HG02852 (cell line): Measurements from ENCODE around the gene GRK5.

Experiments
- ATAC-seq: cut with Tn5 transposase; IDR thresholded peaks from one replicate; pipeline ENCODE4 v1.9.1; 2021; ENCODE audit warnings: mild to moderate bottlenecking, moderate library complexity; ENCODE audit not compliant: unreplicated experiment

Gene GRK5

GRCh38 chr10:119355930-119356329, 148.6 kb downstream of the GRK5 start:
- no peak for ATAC-seq

DNA sequence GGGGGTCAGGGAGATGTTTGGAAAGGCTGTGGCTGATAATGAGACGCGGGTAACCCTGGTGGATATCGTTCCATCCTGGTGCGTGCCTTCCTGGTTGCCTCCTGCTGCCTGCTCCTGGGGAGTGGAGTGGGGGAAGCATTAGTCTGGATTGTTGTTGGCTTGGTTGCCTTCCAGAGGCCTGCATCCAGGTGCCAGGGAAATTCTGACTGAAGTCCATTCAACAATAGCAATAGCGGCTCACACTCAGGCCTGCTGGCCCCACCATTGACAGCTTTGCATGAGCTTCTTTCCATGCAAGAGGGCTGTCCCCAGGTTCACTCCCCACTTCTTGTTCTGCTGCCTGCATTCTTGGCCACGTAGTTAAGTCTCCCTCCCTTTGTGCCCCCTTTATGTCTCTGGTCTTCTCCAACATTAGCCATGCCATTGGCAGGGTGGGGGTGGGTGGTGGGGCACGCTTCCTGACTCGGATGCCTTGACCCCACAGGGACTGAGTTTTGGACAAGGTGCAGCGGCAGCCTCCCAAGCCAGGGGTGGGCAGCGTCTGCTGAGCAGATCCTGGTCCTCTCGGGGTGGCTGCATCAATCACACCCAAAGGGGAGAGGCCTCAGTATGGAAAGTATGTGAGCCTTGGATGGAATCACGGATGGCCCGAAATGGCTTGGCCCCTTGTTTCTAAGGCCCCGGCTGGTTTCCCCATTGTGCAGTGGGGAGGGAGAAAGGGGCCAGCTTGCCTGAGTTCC, 150.2 kb downstream of the GRK5 start:
- ATAC-seq, result no peak

DNA sequence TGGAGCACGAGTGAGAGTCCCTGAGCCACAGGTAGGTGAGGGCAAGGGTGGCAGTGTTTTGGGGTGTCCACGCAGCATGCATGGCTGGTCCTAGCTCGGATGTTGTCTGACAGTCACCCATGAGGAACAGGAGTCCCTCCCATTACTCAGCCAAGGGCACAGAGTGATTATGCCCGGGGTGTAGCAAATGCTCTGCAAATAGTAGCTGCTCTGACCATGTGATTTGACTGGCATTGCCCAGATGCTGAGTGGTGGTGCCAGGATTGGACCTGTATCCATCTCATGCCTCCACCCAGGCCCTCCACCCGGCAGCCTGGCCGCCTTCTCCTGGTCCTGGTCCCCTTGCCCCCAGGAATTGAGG, 150.8 kb downstream of the GRK5 start:
- no peak for ATAC-seq

- ATAC-seq, result no peak
Measured at GRCh38 chr10:119358567-119358966, 151.2 kb downstream of the GRK5 start.

DNA sequence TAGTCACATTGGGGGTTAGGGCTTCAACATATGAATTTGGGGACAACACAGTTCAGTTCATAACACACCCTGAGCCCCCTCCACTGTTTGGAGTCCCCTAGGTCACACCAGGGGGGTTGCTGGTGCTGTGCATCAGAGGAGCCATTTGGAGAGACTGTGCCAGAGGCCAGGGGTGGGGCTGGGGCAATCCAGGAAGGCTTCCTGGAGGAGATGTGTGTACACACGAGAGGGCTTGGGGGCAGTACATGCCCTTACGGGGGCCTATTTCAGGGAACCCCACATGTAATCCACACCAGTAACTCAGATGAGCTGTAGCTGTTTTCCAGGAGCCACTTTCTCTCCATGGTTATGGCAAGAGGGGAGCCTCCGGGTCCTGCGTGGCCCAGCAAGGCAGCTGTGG, 151.7 kb downstream of the GRK5 start:
- no peak for ATAC-seq

DNA sequence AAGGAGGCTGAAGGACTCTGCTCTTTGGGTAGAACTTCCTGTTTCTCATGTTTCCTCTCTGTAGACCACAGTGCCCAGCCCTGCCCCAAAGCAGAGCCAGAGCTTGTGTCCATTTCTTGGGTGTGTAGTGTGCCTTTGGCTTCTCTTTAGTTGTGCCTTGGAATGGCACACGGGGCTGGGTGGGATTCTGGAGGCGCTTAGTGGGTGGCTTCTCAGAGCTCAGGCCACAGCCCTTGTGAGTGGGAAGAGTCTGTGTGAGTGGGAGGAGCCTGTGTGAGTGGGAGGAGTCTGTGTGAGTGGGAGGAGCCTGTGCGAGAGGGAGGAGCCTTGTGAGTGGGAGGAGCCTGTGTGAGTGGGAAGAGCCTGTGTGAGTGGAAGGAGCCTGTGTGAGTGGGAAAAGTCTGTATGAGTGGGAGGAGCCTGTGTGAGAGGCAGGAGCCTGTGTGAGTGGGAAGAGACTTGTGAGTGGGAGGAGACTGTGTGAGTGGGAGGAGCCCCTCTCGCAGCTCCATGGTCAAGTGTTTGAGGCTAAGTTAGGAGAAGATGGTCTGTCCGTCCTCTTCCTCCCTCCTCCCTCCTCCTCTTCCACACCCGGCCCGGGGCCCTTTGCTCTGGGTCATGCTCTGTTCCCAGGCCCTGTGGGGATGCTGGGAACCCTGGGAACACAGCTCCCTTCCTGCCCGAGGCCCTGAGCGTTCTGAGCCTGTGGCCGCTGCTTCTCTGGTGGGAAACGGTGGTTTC, 153.0 kb downstream of the GRK5 start:
- ATAC-seq, result no peak

GRCh38 chr10:119361037-119361436, 153.7 kb downstream of the GRK5 start:
- ATAC-seq, result no peak

GRCh38 chr10:119362122-119362521, 154.8 kb downstream of the GRK5 start:
- ATAC-seq, result no peak

- no peak for ATAC-seq
Measured at GRCh38 chr10:119364645-119365600, 157.6 kb downstream of the GRK5 start.

DNA sequence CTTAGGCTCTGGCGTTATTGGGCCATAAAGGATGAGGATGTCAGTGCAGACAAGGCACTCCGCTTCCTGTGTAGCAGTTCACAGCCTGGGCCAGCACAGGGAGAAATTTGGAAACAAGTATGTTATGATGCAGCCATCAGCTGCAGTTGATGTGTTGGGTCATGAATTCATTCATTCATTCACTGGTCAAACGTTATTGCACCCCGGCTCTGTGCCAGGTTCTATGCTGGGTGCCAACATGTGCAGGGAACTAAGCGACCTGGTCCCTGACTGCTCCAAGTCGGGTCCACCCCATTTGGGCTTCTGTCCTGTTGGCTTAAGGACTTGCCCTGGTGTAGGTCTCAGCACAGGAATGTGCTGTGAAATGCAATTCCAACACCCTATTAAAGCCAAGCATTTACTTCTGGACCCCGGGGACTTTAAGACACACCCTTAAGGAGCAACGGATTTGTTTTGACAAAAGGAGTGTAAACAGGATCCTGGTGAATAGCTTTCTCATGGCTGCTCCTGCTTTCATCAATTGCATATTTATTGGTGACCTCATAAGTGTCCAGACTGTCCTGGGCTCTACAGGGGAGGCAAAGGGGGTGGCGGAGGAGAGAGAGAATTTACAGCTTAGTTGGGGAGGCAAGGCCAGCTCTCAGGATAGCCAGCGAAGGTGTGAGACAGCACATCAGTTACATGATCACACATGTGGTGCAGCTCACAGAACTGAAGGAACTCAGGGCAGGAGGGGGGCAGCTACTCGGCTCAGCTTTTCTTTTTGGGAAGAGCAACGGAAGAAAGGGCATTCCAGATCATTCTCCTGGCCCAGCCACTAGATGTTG, 158.6 kb downstream of the GRK5 start:
- no peak for ATAC-seq

- ATAC-seq, result no peak
Measured at GRCh38 chr10:119367841-119368549, 160.6 kb downstream of the GRK5 start.

- ATAC-seq, result no peak
Measured at GRCh38 chr10:119368581-119368980, 161.2 kb downstream of the GRK5 start.

GRCh38 chr10:119368991-119369869, 161.9 kb downstream of the GRK5 start:
- ATAC-seq, result peak; percentile 62

DNA sequence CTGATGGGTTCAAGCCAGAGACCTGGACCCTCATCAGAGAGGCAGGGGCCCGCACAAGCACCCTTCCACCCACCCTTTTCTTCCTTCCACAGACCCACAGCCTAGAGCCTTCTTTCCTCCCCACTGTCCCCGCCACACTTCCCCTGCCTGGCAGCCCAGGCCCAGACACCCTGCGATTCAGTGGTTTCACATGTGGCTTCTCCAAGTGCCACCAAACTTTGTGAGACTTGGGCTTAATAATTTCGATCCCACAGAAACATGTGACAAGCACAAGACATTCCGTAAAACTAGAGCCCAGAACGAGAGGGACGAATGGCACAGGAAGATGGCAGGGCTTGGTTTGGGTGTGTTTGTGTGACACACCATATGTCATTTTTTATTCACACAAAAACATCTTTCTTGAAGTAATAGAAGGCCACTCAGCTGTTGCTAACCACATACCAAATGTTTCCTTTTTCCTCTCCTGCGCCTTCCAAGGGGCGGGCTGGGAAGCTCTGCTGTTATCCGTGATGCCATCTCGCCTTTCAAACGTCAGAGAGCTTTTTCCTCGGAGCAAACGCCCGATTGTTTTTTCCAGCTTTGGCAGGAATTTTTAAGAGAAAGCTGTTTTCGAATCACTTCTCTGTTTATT, 162.9 kb downstream of the GRK5 start:
- ATAC-seq, result no peak

DNA sequence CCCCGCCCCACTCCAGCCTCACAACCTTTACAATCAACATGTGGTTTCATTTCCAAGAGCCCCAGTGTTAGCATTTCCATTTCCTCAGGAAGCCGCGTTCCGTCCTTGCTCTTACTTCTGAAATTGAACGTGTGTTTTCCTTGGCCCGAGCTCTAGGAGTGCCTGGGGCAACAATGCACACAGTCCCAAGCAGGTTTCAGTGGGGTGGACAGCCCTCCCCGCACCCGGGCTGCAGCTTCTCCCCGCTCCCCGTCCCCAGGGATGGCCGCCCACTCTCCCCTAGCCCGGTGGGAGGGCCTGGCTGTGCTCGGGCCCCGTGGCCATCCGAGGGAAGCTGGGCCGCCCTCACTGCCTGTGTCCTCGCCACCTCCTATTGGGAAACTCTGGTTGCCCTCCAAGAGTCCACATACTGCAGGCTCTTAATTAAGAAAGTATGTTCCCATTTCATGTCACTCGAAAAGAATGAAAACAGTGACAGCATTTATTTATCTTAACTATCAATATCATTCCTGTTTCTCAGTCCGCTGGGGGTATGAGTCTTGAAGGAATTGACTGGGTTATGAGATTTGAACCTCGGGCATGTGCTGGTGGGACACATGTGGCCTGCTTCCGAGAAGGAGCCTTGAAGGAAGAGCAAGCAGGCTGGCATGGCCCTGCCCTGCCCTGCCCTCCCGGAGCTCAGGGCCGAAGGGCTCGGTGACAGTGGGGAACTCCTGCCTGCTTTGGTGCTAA, 163.8 kb downstream of the GRK5 start:
- no peak for ATAC-seq

DNA sequence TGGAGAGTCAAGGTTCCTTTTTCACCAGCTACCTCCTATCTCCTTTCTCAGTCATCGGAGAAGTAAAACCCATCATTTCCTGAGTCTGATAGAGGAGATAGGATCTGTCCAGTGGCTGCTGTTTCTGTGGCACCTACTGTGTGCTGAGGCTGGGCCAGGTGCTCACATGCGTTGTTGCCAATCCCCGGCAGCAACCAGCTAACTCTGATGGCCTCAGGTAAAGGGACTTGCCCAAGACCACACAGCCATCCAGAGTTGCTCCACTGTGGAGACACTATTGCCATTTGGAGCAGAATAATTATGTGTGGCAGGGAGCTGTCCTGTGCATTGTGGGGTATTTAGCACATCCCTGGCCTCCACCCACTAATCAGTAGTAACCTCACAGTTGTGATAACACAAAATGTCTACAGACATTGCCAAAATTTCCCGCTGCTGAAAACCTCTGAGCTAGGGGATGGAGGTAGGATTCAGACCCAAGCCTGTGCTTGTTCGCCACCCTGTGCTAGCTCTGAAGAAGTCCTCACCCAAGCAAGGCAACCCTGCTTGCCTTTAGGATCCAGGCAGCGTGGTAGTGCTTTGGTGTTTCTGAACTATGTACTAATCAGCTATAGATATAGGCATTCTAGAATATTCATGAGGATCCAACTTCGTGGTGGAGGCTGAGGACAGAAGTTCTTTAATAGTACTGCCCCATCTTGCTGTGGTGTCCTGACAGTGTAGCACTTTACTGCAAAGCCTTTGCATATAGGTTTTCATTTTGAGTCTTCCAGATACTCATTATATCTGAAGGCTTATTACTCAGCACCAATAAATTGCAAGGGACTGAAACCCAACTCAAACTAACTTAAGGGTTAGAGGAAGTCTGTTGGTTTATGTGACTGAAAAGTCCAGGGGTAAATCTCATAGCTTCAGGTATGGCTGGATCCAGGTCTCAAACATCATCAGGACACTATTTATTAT, 164.6 kb downstream of the GRK5 start:
- peak; percentile 64 for ATAC-seq
